Naive B cell (primary cell): ENCODE results near the gene TOP3A. TPM values are rescaled to one million over a fixed set of nuclear protein-coding genes. Genes with fewer than 3 reads are reported as not detected.
A peak's percentile ranks its signal among the peaks of the same experiment; 100 is the strongest.
"Not testable (repeated sequence)": the region's sequence is repeated elsewhere in the genome, so short reads cannot be mapped to it uniquely, and the experiment has no call there.

Experiments used
- ATAC-seq, 2 donors: fragments of 150-1000 bp; cut with Tn5 transposase; 2 replicates each; pipeline ENCODE4 v1.10.0; 2021; ENCODE audit warnings: low read depth in 2 of 2, mild to moderate bottlenecking in 2 of 2, moderate library complexity in 2 of 2
- DNase-seq: peaks from one replicate; pipeline ENCODE4 v3.0.0; 2022
- H3K27ac Mint-ChIP-seq, 6 donors: one replicate each; pipeline ENCODE4 v1.8.0; 2020 to 2022; ENCODE audit warnings: mild to moderate bottlenecking in 6 of 6, mixed read lengths in 6 of 6, moderate library complexity in 5 of 6, inconsistent platforms in 2 of 6
- H3K27me3 Mint-ChIP-seq, 3 donors: one replicate each; pipeline ENCODE4 v1.8.0; 2021 to 2022; ENCODE audit warnings: mixed read lengths in 3 of 3, mild to moderate bottlenecking in 1 of 3
- H3K36me3 Mint-ChIP-seq, 2 donors: one replicate each; pipeline ENCODE4 v1.8.0; 2020 to 2022; ENCODE audit warnings: mixed read lengths in 2 of 2, inconsistent platforms in 1 of 2, mild to moderate bottlenecking in 1 of 2
- H3K4me1 Mint-ChIP-seq, 3 donors: one replicate each; pipeline ENCODE4 v1.8.0; 2020 to 2022; ENCODE audit warnings: mixed read lengths in 3 of 3, inconsistent platforms in 1 of 3, mild to moderate bottlenecking in 1 of 3, moderate library complexity in 1 of 3
- H3K4me3 Mint-ChIP-seq, 8 donors: one replicate each; pipeline ENCODE4 v1.8.0; 2020 to 2022; ENCODE audit warnings: mild to moderate bottlenecking in 8 of 8, mixed read lengths in 8 of 8, moderate library complexity in 8 of 8, inconsistent platforms in 2 of 8
- H3K9me3 Mint-ChIP-seq, 7 donors: one replicate each; pipeline ENCODE4 v1.8.0; 2020 to 2022; ENCODE audit warnings: mixed read lengths in 7 of 7, mild to moderate bottlenecking in 5 of 7, inconsistent platforms in 2 of 7, moderate library complexity in 1 of 7
- polyA plus RNA-seq, 6 donors: library from polyadenylated mRNA; unstranded; fragments of 300-500 nt; fragmentation: Illumina TruSeq; gene quantifications; one replicate each; pipeline ENCODE4 v1.2.3, GENCODE V29; 2021; ENCODE audit warnings: low read depth in 6 of 6

Gene TOP3A
- polyA plus RNA-seq, 6 donors from 2014 or later, result 5.2 to 20.1 (median 14.6) TPM

DNA sequence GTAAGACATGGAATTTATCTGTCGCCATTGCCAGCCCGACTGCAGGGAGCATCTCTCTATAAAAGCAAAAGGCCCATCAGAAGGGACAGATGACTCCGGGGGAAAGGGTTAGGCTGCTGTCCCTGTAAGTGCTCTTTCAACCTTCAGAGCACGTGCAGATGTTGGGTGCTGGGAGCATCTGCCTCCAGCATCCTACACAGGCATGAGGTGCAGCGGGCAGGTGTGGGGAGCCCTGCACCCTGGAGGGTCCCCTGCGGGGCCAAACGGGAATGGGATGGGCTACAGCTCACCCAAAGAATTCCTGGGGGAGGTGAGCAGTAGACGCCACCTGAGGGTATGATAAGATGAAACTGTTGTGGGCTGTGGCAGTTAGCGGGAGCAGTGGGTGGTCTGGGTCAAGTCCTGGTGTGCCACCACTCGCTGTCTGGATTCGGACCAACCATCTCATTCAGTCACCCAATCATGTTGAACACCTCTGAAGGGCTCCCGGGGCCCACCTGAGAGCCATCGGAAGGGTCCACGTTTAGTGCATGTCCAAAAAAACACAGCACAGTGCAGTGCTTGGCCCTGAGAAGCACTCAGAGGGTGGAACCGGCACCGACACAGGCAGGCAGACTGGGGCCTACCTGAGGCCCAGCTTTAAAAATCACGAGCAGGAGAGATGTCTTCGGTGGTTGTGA is 4.1 kb upstream of the TOP3A start:
- DNase-seq, result no peak
- ATAC-seq, result no peak
- H3K4me3 Mint-ChIP-seq, result peak overlapping the region in 4 of 8 donors; percentile 3 to 58 (median 38)

DNA sequence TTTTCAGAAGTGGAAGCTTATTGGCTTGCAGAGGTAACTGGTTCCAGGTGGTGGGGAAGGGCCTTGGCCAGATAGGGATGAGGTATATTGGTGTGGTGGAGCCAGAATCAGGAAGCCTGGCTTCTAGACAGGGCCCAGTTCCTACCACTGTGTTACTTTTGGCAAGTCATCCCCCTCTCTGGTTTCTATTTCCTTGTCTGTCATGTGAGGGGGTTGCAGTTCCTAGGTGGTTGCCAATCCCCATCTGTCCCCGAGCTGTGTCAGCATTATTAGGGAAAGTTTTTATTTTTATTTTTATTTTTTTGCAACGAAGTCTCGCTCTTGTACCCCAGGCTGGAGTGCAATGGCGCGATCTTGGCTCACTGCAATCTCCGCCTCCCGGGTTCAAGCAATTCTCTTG is 3.3 kb upstream of the TOP3A start:
- DNase-seq (no peak), ATAC-seq (no peak)
- Mint-ChIP-seq H3K27ac (peak overlapping the region in 4 of 6 donors; percentile 38 to 95 (median 65)), H3K9me3 (peaks cover 0 to 3% (median 0%) of the 10 kb centered on the region in 7 donors), H3K4me1 (peaks cover 57 to 82% (median 80%) of the 10 kb centered on the region in 3 donors), H3K36me3 (no peaks in the 10 kb centered on the region), H3K4me3 (peak overlapping the region in 6 of 8 donors; percentile 20 to 83 (median 52)), H3K27me3 (no peaks in the 10 kb centered on the region)

More for the DNA sequence above, 4.1 kb upstream of the TOP3A start:
- Mint-ChIP-seq H3K27me3 (no peaks in the 10 kb centered on the region), H3K27ac (peak overlapping the region in 3 of 6 donors; percentile 41 to 70 (median 56)), H3K36me3 (no peaks in the 10 kb centered on the region), H3K4me1 (peaks cover 49 to 74% (median 74%) of the 10 kb centered on the region in 3 donors), H3K9me3 (peaks cover 0 to 3% (median 0%) of the 10 kb centered on the region in 7 donors)

DNA sequence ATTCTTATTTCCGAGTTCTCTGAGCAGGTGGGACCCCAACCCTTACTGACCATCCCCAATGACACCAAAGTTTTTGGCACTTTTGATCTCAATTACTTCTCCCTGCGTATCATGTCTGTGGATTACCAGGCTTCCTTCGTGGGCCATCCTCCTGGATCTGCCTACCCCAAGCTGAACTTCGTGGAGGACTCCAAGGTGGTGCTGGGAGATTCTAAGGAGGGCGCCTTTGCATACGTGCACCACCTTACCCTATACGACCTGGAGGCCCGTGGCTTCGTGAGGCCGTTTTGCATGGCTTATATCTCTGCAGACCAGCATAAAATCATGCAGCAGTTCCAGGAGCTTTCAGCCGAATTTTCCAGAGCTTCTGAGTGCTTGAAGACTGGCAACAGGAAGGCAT is 1.2 kb upstream of the TOP3A start:
- H3K36me3 Mint-ChIP-seq, result no peaks in the 10 kb centered on the region
- peak overlapping the region; percentile 95 to 100 (median 100) for H3K27ac Mint-ChIP-seq
- H3K9me3 Mint-ChIP-seq, result peaks cover 0 to 3% (median 0%) of the 10 kb centered on the region in 7 donors
- DNase-seq, result no peak
- peak overlapping the region; percentile 83 to 100 (median 96) for H3K4me3 Mint-ChIP-seq
- ATAC-seq, result no peak
- H3K4me1 Mint-ChIP-seq, result peaks cover 54 to 81% (median 80%) of the 10 kb centered on the region in 3 donors
- H3K27me3 Mint-ChIP-seq, result no peaks in the 10 kb centered on the region

DNA sequence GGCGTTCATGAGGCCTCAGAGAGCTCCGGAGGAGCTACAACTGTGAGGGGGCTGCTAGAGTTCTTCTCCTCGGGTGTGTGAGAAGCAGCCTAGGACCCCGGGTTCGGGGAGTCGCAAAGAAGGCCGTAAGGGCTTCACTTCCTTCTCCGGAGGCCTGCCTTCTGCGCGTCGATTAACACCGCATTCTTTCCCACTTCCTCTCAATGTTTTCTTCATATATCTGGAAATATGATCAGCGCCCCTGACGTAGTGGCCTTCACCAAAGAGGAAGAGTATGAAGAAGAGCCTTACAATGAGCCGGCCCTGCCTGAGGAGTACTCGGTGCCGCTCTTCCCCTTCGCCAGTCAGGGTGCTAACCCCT is 748 bp upstream of the TOP3A start:
- Mint-ChIP-seq H3K27ac (peak overlapping the region; percentile 95 to 100 (median 100)), H3K4me3 (peak overlapping the region; percentile 83 to 100 (median 96)), H3K27me3 (no peaks in the 10 kb centered on the region), H3K9me3 (peaks cover 0 to 3% (median 0%) of the 10 kb centered on the region in 7 donors), H3K36me3 (no peaks in the 10 kb centered on the region), H3K4me1 (peaks cover 50 to 79% (median 76%) of the 10 kb centered on the region in 3 donors)
- ATAC-seq (peak; percentile 40 to 43), DNase-seq (no peak)

DNA sequence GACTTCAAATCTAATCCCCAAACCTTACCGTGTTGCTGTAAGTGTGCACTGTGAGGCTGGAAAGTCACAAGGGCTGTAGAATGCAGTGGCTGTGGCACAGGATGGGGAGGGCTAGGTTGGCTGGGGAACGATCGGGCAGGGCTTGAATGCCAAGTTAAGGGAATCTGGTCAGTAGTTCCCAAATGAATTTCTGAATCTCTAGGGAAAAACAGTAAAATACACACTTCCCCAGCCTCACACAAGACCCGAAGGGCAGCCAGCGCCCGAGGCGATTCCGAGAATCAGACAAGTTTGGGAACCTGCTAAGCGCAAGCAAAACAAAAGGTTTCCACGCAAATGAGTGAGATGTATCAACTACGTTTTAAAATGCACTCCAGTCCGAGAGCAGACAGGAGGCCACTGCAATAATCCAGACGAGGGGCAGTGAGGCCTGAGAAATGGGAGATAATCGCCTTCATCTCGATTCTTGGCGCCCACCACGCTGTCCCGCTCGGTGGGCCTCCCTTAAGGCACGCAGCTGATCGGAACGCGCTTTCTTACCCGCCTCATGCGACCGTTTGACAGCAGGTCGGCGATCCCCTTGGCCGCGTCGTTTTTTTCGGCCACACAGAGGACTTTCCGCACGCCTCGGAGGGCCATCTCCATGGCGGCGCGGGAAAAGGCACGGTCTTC is 599 bp downstream of the TOP3A start:
- H3K4me3 Mint-ChIP-seq, result peak overlapping the region; percentile 83 to 100 (median 96)
- peaks cover 39 to 69% (median 63%) of the 10 kb centered on the region in 3 donors for H3K4me1 Mint-ChIP-seq
- peak; percentile 4 to 8 for ATAC-seq
- no peaks in the 10 kb centered on the region for H3K27me3 Mint-ChIP-seq
- no peak for DNase-seq
- peak overlapping the region; percentile 56 to 100 (median 100) for H3K27ac Mint-ChIP-seq
- H3K36me3 Mint-ChIP-seq, result no peaks in the 10 kb centered on the region
- peaks cover 0 to 3% (median 0%) of the 10 kb centered on the region in 7 donors for H3K9me3 Mint-ChIP-seq

DNA sequence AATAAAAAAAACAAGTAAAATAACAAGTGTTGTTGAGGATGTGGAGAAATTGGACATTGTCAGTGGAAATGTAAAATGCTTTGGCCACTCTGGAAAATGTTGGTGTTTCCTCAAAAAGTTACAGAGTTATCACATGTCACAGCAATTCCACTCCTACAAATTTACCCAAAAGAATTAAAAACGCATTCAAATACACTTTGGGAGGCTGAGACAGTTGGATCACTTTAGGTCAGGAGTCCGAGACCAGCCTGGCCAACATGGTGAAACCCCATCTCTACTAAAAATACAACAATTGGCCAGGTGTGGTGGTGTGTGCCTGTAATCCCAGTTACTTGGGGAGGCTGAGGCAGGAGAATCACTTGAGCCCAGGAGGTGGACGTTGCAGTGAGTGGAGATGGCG is 5.6 kb downstream of the TOP3A start:
- Mint-ChIP-seq H3K4me1 (peaks cover 13 to 25% (median 25%) of the 10 kb centered on the region in 3 donors), H3K36me3 (no peaks in the 10 kb centered on the region), H3K27ac (no peak overlapping the region), H3K4me3 (no peak overlapping the region), H3K9me3 (no peaks in the 10 kb centered on the region), H3K27me3 (no peaks in the 10 kb centered on the region)
- ATAC-seq (no peak), DNase-seq (no peak)

DNA sequence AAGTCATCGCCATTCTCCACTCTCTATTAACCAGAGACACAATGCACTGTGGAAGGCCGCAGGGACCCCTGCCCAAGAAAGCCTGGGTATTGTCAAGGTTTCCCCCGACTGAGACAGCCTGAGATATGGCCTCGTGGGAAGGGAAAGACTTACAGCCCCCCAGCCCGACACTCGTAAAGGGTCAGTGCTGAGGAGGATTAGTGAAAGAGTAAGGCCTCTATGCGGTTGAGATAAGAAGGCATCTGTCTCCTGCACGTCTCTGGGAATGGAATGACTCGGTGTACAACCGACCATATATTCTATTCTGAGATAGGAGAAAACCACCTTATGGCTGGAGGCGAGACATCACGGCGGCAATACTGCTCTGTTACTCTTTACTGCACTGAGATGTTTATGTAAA is 11.6 kb downstream of the TOP3A start:
- H3K4me1 Mint-ChIP-seq, ATAC-seq, H3K9me3 Mint-ChIP-seq, H3K27me3 Mint-ChIP-seq, DNase-seq, H3K4me3 Mint-ChIP-seq: not testable (repeated sequence)
- Mint-ChIP-seq H3K27ac (peak overlapping the region in 1 of 6 donors; percentile 32), H3K36me3 (peaks cover 0 to 16% of the 10 kb centered on the region in 2 donors)

DNA sequence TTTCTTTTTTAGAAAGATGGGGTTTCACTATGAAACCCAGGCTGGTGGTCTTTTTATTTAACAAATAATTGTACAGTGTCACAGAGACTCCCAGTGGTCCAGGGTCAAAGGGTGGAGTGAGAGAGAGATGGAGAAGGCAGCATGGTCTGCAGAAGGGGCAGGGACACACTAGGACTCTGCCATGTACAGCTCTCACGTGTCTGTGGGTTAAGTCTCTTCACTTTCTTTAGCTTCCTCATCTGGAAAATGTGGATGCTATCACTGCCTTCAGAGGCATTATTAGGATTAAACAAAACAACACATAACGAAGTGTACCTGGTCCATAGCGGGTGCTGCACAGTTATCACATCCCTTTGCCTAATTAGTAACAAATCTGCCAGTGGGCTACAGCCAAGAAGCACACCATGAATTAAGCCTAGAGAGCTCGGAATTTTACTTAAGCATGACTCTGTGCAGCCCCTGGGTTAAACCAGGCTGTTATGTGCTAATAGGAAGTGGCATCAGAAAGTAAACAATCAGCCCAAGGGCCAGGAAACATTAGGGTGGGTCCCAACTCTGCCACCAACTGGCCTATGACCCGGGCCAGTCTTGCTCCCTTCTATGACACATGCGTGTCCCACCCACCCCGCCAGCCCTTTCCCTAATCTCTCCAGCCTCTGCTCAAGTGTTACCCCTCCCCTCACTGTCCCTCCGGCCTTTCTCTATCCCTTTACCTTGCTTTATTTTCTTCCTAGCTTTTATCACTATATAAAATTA is 13.9 kb downstream of the TOP3A start:
- DNase-seq, result no peak
- peaks cover 0 to 16% of the 10 kb centered on the region in 2 donors for H3K36me3 Mint-ChIP-seq

DNA sequence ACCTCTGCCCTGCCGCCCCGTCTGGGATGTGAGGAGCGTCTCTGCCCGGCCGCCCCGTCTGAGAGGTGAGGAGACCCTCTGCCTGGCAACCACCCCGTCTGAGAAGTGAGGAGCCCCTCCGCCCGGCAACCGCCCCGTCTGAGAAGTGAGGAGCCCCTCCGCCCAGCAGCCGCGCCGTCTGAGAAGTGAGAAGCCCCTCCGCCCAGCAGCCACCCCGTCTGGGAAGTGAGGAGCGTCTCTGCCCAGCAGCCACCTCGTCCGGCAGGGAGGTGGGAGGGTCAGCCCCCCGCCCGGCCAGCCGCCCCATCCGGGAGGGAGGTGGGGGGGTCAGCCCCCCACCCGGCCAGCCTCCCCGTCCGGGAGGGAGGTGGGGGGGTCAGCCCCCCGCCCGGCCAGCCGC is 16.7 kb downstream of the TOP3A start:
- Mint-ChIP-seq H3K4me1 (peaks cover 7 to 17% (median 16%) of the 10 kb centered on the region in 3 donors), H3K36me3 (peaks cover 0 to 16% of the 10 kb centered on the region in 2 donors)
- H3K9me3 Mint-ChIP-seq, H3K27me3 Mint-ChIP-seq, H3K4me3 Mint-ChIP-seq, ATAC-seq, H3K27ac Mint-ChIP-seq, DNase-seq: not testable (repeated sequence)

More for the DNA sequence above, 13.9 kb downstream of the TOP3A start:
- peak overlapping the region in 1 of 6 donors; percentile 3 for H3K27ac Mint-ChIP-seq
- peaks cover 7 to 14% (median 13%) of the 10 kb centered on the region in 3 donors for H3K4me1 Mint-ChIP-seq
- H3K4me3 Mint-ChIP-seq, result no peak overlapping the region
- no peaks in the 10 kb centered on the region for H3K9me3 Mint-ChIP-seq
- no peaks in the 10 kb centered on the region for H3K27me3 Mint-ChIP-seq
- ATAC-seq, result no peak

DNA sequence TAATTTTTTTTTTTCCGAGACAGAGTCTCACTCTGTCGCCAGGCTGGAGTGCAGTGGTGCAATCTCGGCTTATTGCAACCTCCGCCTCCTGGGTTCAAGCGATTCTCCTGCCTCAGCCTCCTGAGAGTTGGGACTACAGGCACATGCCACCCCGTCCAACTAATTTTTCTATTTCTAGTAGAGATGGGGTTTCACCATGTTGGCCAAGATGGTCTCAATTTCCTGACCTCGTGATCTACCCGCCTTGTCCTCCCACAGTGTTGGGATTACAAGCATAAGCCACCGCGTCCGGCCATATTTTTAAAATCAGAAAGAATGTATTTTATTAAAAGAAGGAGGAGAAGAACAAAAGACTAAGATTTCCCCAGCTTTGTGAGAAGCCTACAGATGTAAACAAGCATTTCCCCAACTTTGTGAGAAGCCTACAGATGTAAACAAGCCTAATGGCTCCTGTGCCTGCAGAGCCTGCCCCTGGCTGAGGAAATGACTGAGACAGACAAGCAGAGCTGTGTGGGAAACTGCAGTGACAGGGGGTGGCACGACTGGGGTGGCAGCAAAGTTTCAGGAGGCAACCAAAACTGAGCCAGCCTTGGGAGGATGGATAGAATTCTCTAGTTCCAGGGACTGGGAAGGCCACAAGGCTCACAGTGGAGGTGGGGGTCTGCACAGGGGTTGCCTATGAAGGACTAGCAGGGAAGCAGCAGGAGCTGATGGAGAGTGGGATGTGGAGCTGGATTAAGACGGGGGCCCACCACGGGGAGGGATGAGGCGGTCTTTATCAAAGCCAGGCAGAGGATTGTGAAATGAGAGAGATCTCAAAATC is 22.9 kb downstream of the TOP3A start:
- H3K36me3 Mint-ChIP-seq, result peaks cover 8 to 9% of the 10 kb centered on the region in 2 donors
- H3K4me1 Mint-ChIP-seq, result peaks cover 5 to 12% (median 12%) of the 10 kb centered on the region in 3 donors
- no peaks in the 10 kb centered on the region for H3K27me3 Mint-ChIP-seq
- ATAC-seq, result no peak
- peak overlapping the region in 2 of 6 donors; percentile 47 to 91 for H3K27ac Mint-ChIP-seq
- no peak overlapping the region for H3K4me3 Mint-ChIP-seq
- H3K9me3 Mint-ChIP-seq, result no peaks in the 10 kb centered on the region
- DNase-seq, result no peak

DNA sequence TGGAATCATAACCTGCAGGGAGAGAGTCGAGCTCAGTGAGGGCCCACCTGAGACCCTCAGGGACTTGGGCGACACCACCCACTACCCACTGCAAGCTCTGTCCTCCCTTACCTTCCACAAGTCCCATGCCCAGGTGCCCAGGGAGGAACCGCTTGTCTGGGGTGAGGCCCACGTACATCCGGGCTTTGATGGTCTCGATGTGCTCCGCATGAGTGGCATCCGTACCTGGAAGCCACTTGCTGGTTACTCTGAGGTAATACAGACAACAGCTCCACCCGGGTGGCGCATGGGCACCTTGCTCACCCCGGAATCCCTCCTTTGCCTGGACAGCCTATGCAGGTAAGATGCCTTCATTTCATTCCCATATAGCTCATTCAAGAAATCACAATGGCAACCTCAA is 29.5 kb downstream of the TOP3A start:
- Mint-ChIP-seq H3K27ac (no peak overlapping the region), H3K27me3 (no peaks in the 10 kb centered on the region), H3K4me3 (peak overlapping the region in 1 of 8 donors; percentile 29), H3K4me1 (no peaks in the 10 kb centered on the region), H3K9me3 (no peaks in the 10 kb centered on the region), H3K36me3 (peaks cover 14 to 22% of the 10 kb centered on the region in 2 donors)
- ATAC-seq (no peak), DNase-seq (no peak)

DNA sequence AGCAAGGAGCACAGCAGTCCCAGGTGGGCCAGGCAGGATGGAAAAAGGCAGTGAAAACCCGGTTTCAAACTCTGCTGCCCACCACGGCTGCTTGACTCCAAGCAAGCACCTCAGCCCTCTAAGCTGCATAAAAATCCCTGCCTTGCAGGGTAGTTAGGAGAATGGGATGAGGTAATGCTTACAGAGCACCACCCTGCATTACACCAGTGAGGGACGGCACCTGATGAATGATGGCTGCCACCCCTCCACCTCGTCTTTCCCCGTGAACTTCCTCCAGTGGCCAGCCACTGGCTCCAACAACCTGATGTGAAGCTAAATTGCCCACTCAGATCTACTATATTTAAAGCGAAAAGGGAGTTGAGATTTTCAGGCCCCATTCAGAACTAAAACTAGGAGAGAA is 33.0 kb downstream of the TOP3A start:
- Mint-ChIP-seq H3K27ac (no peak overlapping the region), H3K9me3 (no peaks in the 10 kb centered on the region), H3K27me3 (no peaks in the 10 kb centered on the region), H3K4me1 (no peaks in the 10 kb centered on the region), H3K4me3 (peak overlapping the region in 1 of 8 donors; percentile 41), H3K36me3 (peaks cover 6 to 19% of the 10 kb centered on the region in 2 donors)
- DNase-seq (no peak), ATAC-seq (no peak)
